ENCODE results near the gene SLC10A7. TPM values are rescaled to one million over a fixed set of nuclear protein-coding genes. Genes with fewer than 3 reads are reported as not detected.

The SLC10A7 gene
- polyA plus RNA-seq, 1 donor (not counting 4 experiments of a cell fraction or from before 2014, with no cell fraction given), result 12.7 TPM

- Histone ChIP-seq H3K4me3 (ENCODE audit: control insufficient read depth in 2 of 3, extremely low read depth in 1 of 3, insufficient read depth in 2 of 3, low read depth in 1 of 3, low read length in 3 of 3) (no peak overlapping the region), H3K9ac (ENCODE audit: control insufficient read depth, extremely low read depth, insufficient read depth, low read length) (no peak overlapping the region), H3K9me1 (ENCODE audit: control insufficient read depth, extremely low read depth, insufficient read depth, low read length) (no peaks in the 10 kb centered on the region), H3K79me2 (ENCODE audit: control insufficient read depth, insufficient read depth, low read length) (no peaks in the 10 kb centered on the region), H3K36me3 (ENCODE audit: control insufficient read depth in 2 of 2, extremely low read depth in 1 of 2, insufficient read depth in 2 of 2, low read length in 2 of 2) (no peaks in the 10 kb centered on the region), H3K4me2 (ENCODE audit: control insufficient read depth, extremely low read depth, insufficient read depth, low read depth, low read length) (no peak overlapping the region), H3K4me1 (ENCODE audit: control insufficient read depth, extremely low read depth, insufficient read depth, low read length) (no peaks in the 10 kb centered on the region), H3K27ac (ENCODE audit: control insufficient read depth, insufficient read depth, low read length) (no peak overlapping the region), H3K9me3 (ENCODE audit: control insufficient read depth, low read depth, low read length) (no peaks in the 10 kb centered on the region), H2AFZ (ENCODE audit: control insufficient read depth, low read length) (no peak overlapping the region), H4K20me1 (ENCODE audit: control insufficient read depth, extremely low read depth, insufficient read depth, low read length) (no peaks in the 10 kb centered on the region), H3K27me3 (ENCODE audit: control insufficient read depth, extremely low read depth, insufficient read depth, low read length) (no peaks in the 10 kb centered on the region)
- dilution Hi-C loops (cut with MboI; ENCODE audit: extremely low pct_ligation_motif_present, low sequenced_read_pairs), result no loop called here
- TF ChIP-seq EZH2 (IDR thresholded peaks at IDR 0.05; ENCODE audit: low read length) (no peak), CTCF (optimal IDR thresholded peaks at IDR 0.05 in 1 of 3, IDR thresholded peaks at IDR 0.05 in 1 of 3, conservative IDR thresholded peaks at IDR 0.05 in 1 of 3; ENCODE audit: extremely low read depth in 1 of 3, insufficient read depth in 2 of 3, low read length in 3 of 3) (no peak)
- FAIRE-seq, result no peak
- no peak for DNase-seq (ENCODE audit: low read depth, low spot score)
Measured at GRCh38 chr4:146508229-146508939, 13.4 kb downstream of the SLC10A7 start.

- H3K27ac ChIP-seq (ENCODE audit: control insufficient read depth, insufficient read depth, low read length), result no peak overlapping the region
- no peaks in the 10 kb centered on the region for H3K9me3 ChIP-seq (ENCODE audit: control insufficient read depth, low read depth, low read length)
- no peaks in the 10 kb centered on the region for H4K20me1 ChIP-seq (ENCODE audit: control insufficient read depth, extremely low read depth, insufficient read depth, low read length)
- TF ChIP-seq EZH2 (IDR thresholded peaks at IDR 0.05; ENCODE audit: low read length) (no peak), CTCF (optimal IDR thresholded peaks at IDR 0.05 in 1 of 3, IDR thresholded peaks at IDR 0.05 in 1 of 3, conservative IDR thresholded peaks at IDR 0.05 in 1 of 3; ENCODE audit: extremely low read depth in 1 of 3, insufficient read depth in 2 of 3, low read length in 3 of 3) (no peak)
- no peaks in the 10 kb centered on the region for H3K27me3 ChIP-seq (ENCODE audit: control insufficient read depth, extremely low read depth, insufficient read depth, low read length)
- peaks cover 0 to 1% of the 10 kb centered on the region in 2 experiments for H3K36me3 ChIP-seq (ENCODE audit: control insufficient read depth in 2 of 2, extremely low read depth in 1 of 2, insufficient read depth in 2 of 2, low read length in 2 of 2)
- H3K79me2 ChIP-seq (ENCODE audit: control insufficient read depth, insufficient read depth, low read length), result no peaks in the 10 kb centered on the region
- H3K4me1 ChIP-seq (ENCODE audit: control insufficient read depth, extremely low read depth, insufficient read depth, low read length), result no peaks in the 10 kb centered on the region
- FAIRE-seq, result no peak
- no peak for DNase-seq (ENCODE audit: low read depth, low spot score)
- no peak overlapping the region for H3K9ac ChIP-seq (ENCODE audit: control insufficient read depth, extremely low read depth, insufficient read depth, low read length)
- dilution Hi-C loops (cut with MboI; ENCODE audit: extremely low pct_ligation_motif_present, low sequenced_read_pairs), result no loop called here
- no peak overlapping the region for H2AFZ ChIP-seq (ENCODE audit: control insufficient read depth, low read length)
- no peaks in the 10 kb centered on the region for H3K9me1 ChIP-seq (ENCODE audit: control insufficient read depth, extremely low read depth, insufficient read depth, low read length)
- H3K4me2 ChIP-seq (ENCODE audit: control insufficient read depth, extremely low read depth, insufficient read depth, low read depth, low read length), result no peak overlapping the region
- H3K4me3 ChIP-seq (ENCODE audit: control insufficient read depth in 2 of 3, extremely low read depth in 1 of 3, insufficient read depth in 2 of 3, low read depth in 1 of 3, low read length in 3 of 3), result no peak overlapping the region
Measured at GRCh38 chr4:146507632-146508031, 14.1 kb downstream of the SLC10A7 start.

All from keratinocyte (primary cell).